Keratinocyte (primary cell): ENCODE measurements around the gene ACSS2. TPM values are rescaled to one million over a fixed set of nuclear protein-coding genes. Genes with fewer than 3 reads are reported as not detected.

ENCODE experiments used
- DNase-seq: peaks from one replicate; pipeline ENCODE4 v3.0.0-alpha.2; 2011; ENCODE audit warnings: low read depth, missing footprints, low spot score
- FAIRE-seq: peaks from 2 replicates; lab custom pipeline; 2011; peaks lifted over from hg19 to GRCh38; lab: Jason Lieb, UNC
- H2AFZ ChIP-seq: 2 replicates; pipeline ENCODE4 v1.6.0; 2012; ENCODE audit warnings: low read length, control low read depth, inconsistent platforms; ENCODE audit not compliant: control insufficient read depth
- H3K27ac ChIP-seq: 2 replicates; pipeline ENCODE4 v1.5.1; 2011; ENCODE audit warnings: low read length; ENCODE audit not compliant: control insufficient read depth, insufficient read depth
- H3K27me3 ChIP-seq: 3 replicates; pipeline ENCODE4 v1.6.0; 2011; ENCODE audit warnings: low read length; ENCODE audit not compliant: control insufficient read depth, insufficient read depth; ENCODE audit errors: extremely low read depth
- H3K36me3 ChIP-seq, 2 experiments: 2 replicates in 1 of 2; 3 replicates in 1 of 2; pipeline ENCODE4 v1.5.1; 2011; ENCODE audit warnings: low read length in 2 of 2, mild to moderate bottlenecking in 1 of 2; ENCODE audit not compliant: control insufficient read depth in 2 of 2, insufficient read depth in 2 of 2; ENCODE audit errors: extremely low read depth in 1 of 2
- H3K4me1 ChIP-seq: 3 replicates; pipeline ENCODE4 v1.5.1; 2011; ENCODE audit warnings: low read length; ENCODE audit not compliant: control insufficient read depth, insufficient read depth; ENCODE audit errors: extremely low read depth
- H3K4me2 ChIP-seq: 3 replicates; pipeline ENCODE4 v1.6.0; 2011; ENCODE audit warnings: low read depth, low read length; ENCODE audit not compliant: control insufficient read depth, insufficient read depth; ENCODE audit errors: extremely low read depth
- H3K4me3 ChIP-seq, 3 experiments: fragments of 200-600 bp in 1 of 3; sonication (generic) in 1 of 3; 2 replicates in 2 of 3; 3 replicates in 1 of 3; pipeline ENCODE4 v1.5.1; 2011 to 2016; ENCODE audit warnings: low read length in 3 of 3, mild to moderate bottlenecking in 3 of 3, control low read depth in 2 of 3, inconsistent platforms in 1 of 3, low read depth in 1 of 3, mixed read lengths in 1 of 3, mixed run types in 1 of 3, moderate library complexity in 1 of 3; ENCODE audit not compliant: control insufficient read depth in 2 of 3, insufficient read depth in 2 of 3; ENCODE audit errors: extremely low read depth in 1 of 3
- H3K79me2 ChIP-seq: 2 replicates; pipeline ENCODE4 v1.6.0; 2012; ENCODE audit warnings: low read length; ENCODE audit not compliant: control insufficient read depth, insufficient read depth
- H3K9ac ChIP-seq: 3 replicates; pipeline ENCODE4 v1.6.0; 2011; ENCODE audit warnings: low read length; ENCODE audit not compliant: control insufficient read depth, insufficient read depth; ENCODE audit errors: extremely low read depth
- H3K9me1 ChIP-seq: 3 replicates; pipeline ENCODE4 v1.6.0; 2011; ENCODE audit warnings: low read length; ENCODE audit not compliant: control insufficient read depth, insufficient read depth; ENCODE audit errors: extremely low read depth
- H3K9me3 ChIP-seq: 2 replicates; pipeline ENCODE4 v1.5.1; 2012; ENCODE audit warnings: low read depth, low read length; ENCODE audit not compliant: control insufficient read depth
- H4K20me1 ChIP-seq: 3 replicates; pipeline ENCODE4 v1.6.0; 2011; ENCODE audit warnings: low read length; ENCODE audit not compliant: control insufficient read depth, insufficient read depth; ENCODE audit errors: extremely low read depth
- CTCF ChIP-seq, 3 experiments: IDR thresholded peaks in 1 of 3; conservative IDR thresholded peaks in 1 of 3; optimal IDR thresholded peaks in 1 of 3; 2 replicates in 2 of 3; 3 replicates in 1 of 3; pipeline versions ENCODE3 to v1.5.1; 2011; ENCODE audit warnings: low read length in 3 of 3, mild to moderate bottlenecking in 3 of 3, moderate library complexity in 2 of 3, control low read depth in 1 of 3, inconsistent platforms in 1 of 3; ENCODE audit not compliant: insufficient read depth in 2 of 3; ENCODE audit errors: extremely low read depth in 1 of 3
- EZH2 ChIP-seq: IDR thresholded peaks from one replicate; pipeline ENCODE4 v1.6.1; 2012; ENCODE audit warnings: inconsistent platforms, mild to moderate bottlenecking, low read length, moderate library complexity
- dilution Hi-C: fragments of 300-500 bp; cut with MboI; formaldehyde crosslinking; loops from one replicate; pipeline ENCODE4 v1.7.0; 2020; ENCODE audit warnings: low sequenced_read_pairs; ENCODE audit not compliant: extremely low pct_ligation_motif_present
- polyA plus RNA-seq, 5 experiments: library from polyadenylated mRNA; depleted of rRNA in 3 of 5; stranded (reverse) in 3 of 5; stranded (forward) in 1 of 5; unstranded in 1 of 5; fragments of >200 nt; gene quantifications; 1 replicate in 1 of 5; 2 replicates in 3 of 5; 3 replicates in 1 of 5; pipeline versions ENCODE4 v1.2.1 to v1.2.3, GENCODE V29; 2011 to 2012; ENCODE audit warnings: missing spikeins in 2 of 5, low read depth in 1 of 5, low replicate concordance in 1 of 5

The ACSS2 gene
- polyA plus RNA-seq, 1 donor (not counting 4 experiments of a cell fraction or from before 2014, with no cell fraction given): 90.6 TPM

DNA sequence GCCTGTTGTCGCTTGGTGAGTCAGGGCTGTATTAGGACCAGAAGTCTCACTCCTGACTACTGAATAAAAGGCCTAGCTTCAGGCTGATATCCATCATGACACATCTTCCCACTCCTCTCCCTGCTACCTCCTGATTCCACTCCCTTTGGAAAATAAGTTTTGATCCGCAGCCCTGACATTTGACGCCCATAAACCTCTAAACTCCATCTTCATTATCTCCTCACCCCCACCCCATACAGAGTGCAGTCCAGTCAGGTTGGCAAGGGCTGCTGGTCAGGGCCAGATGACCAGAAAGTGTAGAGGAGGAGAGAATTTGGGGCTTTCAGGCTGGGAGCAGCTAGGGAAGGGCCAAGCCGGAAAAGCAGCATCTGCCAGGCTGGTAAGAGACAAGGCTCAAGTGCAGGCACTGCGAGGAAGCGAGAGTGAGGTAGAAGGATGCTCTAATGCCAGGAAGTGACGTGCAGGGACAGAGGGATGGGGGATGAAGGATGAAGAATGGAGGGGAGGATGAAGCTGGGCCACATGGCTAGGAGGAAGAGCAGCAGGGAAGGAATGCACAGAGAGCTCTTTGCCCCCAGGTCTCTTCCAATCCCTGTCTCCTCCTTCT lies 5.0 kb upstream of the ACSS2 start:
- Histone ChIP-seq H3K4me2 (peak overlapping the region; percentile 99), H3K79me2 (no peaks in the 10 kb centered on the region), H3K27ac (no peak overlapping the region), H3K9me1 (no peaks in the 10 kb centered on the region), H3K9me3 (no peaks in the 10 kb centered on the region), H4K20me1 (no peaks in the 10 kb centered on the region), H2AFZ (no peak overlapping the region), H3K36me3 (no peaks in the 10 kb centered on the region), H3K4me1 (peaks cover 17% of the 10 kb centered on the region), H3K4me3 (no peak overlapping the region), H3K9ac (no peak overlapping the region), H3K27me3 (no peaks in the 10 kb centered on the region)
- dilution Hi-C loops: no loop called here
- no peak for DNase-seq
- TF ChIP-seq CTCF (optimal IDR thresholded peaks at IDR 0.05 in 1 of 3, IDR thresholded peaks at IDR 0.05 in 1 of 3, conservative IDR thresholded peaks at IDR 0.05 in 1 of 3; ENCODE audit: extremely low read depth in 1 of 3, insufficient read depth in 2 of 3, low read length in 3 of 3) (no peak), EZH2 (no peak)
- FAIRE-seq: no peak

DNA sequence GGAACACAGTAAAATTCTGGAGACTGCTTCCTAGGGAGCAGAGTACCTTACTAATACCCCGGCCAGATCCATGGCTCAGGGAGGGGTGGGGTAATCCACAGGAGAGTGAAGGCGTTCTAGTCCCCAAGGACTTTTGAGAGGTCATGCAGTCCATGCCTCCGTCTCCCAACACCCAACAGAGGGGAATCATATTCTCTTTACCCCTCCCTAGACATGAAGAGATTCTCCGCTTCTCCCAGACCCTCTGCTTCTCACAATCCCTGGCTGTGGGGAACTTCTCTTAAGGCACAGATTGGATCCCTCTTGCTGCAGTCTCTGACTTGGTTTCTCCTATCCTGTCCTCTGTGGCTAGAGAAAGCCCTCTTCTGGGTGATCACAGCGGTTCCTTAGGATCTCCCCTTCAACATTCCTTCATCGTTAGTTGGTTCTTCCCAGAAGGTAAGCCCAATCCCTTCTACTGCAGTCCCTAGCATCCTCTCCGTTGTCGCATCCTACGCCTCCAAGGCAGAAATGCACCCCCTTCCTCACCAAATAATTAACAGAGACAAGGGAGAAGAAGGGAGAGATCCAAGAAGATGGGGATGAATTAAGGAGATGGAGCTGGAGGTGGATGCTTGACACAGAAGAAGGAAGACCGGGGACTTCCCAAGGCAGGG lies 4.3 kb upstream of the ACSS2 start:
- H3K27me3 ChIP-seq: no peaks in the 10 kb centered on the region
- H3K4me3 ChIP-seq: peak overlapping the region; percentile 43 to 83 (median 64)
- peak overlapping the region; percentile 82 for H2AFZ ChIP-seq
- dilution Hi-C loops: no loop called here
- H3K4me1 ChIP-seq: peaks cover 17% of the 10 kb centered on the region
- H3K79me2 ChIP-seq: peaks cover 5% of the 10 kb centered on the region
- no peaks in the 10 kb centered on the region for H3K36me3 ChIP-seq
- TF ChIP-seq CTCF (optimal IDR thresholded peaks at IDR 0.05 in 1 of 3, IDR thresholded peaks at IDR 0.05 in 1 of 3, conservative IDR thresholded peaks at IDR 0.05 in 1 of 3; ENCODE audit: extremely low read depth in 1 of 3, insufficient read depth in 2 of 3, low read length in 3 of 3) (no peak), EZH2 (no peak)
- no peaks in the 10 kb centered on the region for H3K9me3 ChIP-seq
- H3K27ac ChIP-seq: no peak overlapping the region
- DNase-seq (no peak), FAIRE-seq (no peak)
- H4K20me1 ChIP-seq: no peaks in the 10 kb centered on the region
- H3K9me1 ChIP-seq: no peaks in the 10 kb centered on the region
- H3K9ac ChIP-seq: peak overlapping the region; percentile 51
- peak overlapping the region; percentile 99 for H3K4me2 ChIP-seq
